ENCODE data around the gene RPS2.

Gene RPS2

DNA sequence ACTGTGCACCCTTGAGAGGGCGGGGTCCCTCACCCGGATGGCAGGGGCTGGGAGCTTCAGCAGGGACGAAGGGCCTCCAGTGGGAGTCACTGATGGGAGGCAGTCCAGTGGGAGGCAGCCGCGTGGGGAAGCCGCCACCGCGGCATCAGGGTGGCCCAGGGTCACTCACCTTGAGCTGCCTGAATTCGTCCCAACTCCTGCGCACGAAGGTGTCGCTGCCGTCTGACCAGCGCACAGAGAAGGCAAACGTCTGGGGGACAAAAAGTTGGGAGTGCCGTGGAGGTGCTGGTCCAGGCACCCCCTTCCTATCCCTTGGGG is 16.1 kb upstream of the RPS2 start:
- DNase-seq = no peak

- DNase-seq = no peak
These were observed 15.6 kb upstream of the RPS2 start for GRCh38 chr16:1980030-1980769.

- DNase-seq = no peak
These were observed 14.8 kb upstream of the RPS2 start for GRCh38 chr16:1979271-1980029.

- DNase-seq = no peak
These were observed 14.0 kb upstream of the RPS2 start for GRCh38 chr16:1978476-1979120.

DNA sequence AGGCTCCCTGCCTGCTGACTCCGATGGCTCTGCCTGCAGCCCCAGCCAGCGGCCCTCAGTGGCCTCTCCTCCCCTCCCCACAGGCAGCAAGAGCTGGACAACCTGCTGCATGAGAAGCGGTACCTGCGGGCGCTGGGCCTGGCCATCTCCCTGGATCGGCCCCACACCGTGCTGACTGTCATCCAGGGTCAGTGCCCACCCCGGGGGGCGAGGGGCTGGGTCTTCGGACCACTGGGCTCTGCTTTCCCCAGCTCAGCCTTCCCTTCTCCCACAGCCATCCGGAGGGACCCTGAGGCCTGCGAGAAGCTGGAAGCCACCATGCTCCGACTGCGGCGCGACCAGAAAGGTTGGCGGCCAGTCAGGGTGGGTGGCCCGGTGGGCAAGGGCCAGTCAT is 13.2 kb upstream of the RPS2 start:
- DNase-seq = no peak

GRCh38 chr16:1976951-1977874 is 12.6 kb upstream of the RPS2 start:
- no peak for DNase-seq

DNA sequence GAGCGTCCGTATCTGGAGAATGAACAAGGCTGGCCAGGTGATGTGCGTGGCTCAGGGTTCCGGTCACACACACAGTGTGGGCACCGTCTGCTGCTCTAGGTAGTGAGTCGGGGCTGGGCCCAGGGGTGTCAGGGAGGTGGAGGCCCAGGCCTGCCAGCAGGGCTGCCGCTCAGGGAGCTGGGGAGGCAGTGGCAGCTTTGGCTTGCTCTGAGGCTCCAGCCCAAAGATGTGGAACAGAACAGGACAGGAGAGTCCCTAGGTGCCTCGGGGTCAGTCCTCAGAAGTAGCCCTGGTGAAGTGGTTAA is 11.5 kb upstream of the RPS2 start:
- no peak for DNase-seq

GRCh38 chr16:1975432-1976215 is 11.0 kb upstream of the RPS2 start:
- DNase-seq = no peak

DNA sequence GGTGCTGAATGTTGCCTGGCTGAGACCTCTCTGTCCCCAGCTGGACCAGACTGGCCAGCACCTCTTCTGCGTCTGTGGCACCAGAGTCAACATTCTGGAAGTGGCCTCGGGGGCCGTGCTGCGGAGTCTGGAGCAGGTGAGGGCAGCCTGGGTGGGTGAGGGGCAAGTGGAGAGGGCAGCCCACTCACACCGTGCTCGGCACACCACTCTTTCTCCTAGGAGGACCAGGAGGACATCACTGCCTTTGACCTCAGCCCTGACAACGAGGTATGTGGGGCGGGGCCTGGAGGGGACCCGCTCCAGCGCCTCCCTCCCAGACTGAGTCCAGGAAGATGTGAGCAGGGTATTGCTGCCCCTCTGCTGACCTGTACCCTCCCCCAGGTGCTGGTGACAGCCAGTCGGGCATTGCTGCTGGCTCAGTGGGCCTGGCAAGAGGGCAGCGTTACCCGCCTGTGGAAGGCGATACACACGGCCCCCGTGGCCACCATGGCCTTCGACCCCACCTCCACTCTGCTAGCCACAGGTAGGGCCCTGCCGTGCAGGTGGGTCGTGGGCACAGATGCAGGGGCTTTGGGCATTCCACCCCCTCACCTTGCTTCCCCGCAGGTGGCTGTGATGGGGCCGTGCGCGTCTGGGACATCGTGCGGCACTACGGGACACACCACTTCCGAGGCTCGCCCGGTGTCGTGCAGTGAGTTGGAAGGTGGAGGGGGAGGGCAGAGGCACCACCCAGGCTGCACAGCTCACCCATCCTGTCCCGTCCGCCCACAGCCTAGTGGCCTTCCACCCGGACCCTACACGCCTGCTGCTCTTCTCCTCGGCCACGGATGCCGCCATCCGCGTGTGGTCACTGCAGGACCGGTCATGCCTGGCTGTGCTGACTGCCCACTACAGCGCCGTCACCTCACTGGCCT is 9.8 kb upstream of the RPS2 start:
- no peak for DNase-seq

GRCh38 chr16:1973461-1974156 is 9.0 kb upstream of the RPS2 start:
- DNase-seq = no peak

GRCh38 chr16:1972490-1972877 is 7.9 kb upstream of the RPS2 start:
- DNase-seq = no peak

DNA sequence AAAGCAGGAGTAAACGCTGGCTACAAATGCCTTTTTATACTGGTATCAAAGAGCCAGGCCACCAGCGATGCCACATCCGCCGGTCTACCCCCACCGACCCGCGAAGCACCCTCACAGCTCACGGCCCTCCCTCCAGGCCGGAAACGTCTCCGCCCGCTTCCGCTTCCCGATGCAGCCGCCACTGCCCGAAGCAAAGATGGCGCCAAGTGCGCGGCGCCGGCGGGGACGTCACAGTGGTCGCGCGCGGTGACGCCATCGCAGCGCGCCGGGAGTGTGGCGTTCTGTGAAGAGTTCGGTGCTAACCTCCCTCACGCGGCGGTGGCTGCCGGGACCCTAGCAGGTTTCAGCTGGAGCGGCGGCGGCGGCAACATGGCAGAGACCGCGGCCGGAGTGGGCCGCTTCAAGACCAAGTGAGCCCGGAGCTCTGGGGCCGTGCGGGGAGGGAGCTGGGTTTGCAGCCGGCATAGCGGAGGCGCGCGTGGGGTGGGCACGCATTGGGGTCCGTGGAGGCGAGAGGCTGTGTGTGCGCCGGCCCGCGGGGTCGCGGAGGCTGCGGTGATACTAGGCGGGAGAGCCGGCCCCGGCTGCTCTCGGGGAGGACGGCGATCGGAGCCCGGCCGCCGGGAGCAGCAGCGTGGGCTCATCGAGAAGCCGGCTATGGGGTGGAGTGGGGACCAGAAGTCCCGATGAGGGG is 7.3 kb upstream of the RPS2 start, which contains the start of gene TBL3:
TSS of gene TBL3 (plus strand) at position 258 of the 694 bp plus-strand sequence. CDS start at position 370, 112 bp downstream.
- DNase-seq = peak; percentile 62 to 73

GRCh38 chr16:1968146-1968953 is 3.7 kb upstream of the RPS2 start:
- no peak for DNase-seq

GRCh38 chr16:1966460-1966859 is 1.8 kb upstream of the RPS2 start, which contains the start of gene RNF151:
Gene RNF151 (plus strand): TSS chr16:1966856. CDS start chr16:1966882, 26 bp downstream.
- DNase-seq = no peak

DNA sequence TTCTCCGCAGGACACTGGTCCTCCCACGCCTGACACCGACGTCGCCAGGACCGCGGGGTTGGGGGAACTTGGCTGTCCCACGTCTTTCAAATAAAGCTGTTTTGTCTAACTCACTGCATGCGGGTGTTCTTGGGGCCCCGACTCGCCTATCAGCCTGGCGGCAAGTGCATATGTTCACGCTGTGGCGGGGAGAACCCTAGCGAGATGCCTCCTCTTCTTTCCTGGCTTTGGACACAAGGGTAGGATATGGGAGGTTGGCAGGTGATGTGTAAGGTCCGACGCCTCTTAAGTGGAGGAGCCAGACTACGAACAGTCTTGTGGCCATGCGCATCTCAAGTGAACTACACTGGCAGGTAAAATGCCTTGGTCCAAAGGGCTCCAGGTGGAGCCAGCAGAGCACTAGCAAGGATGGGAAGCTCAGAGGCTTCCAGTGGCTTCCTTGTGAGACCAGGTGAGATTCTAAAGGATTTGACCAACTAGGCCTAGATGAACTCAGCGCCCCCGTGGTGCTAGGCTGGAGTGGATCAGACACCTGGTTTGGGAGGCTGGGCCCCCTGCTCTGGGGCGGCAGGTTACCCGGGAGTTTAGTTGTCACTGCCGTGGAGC is 873 bp upstream of the RPS2 start:
- DNase-seq = no peak

DNA sequence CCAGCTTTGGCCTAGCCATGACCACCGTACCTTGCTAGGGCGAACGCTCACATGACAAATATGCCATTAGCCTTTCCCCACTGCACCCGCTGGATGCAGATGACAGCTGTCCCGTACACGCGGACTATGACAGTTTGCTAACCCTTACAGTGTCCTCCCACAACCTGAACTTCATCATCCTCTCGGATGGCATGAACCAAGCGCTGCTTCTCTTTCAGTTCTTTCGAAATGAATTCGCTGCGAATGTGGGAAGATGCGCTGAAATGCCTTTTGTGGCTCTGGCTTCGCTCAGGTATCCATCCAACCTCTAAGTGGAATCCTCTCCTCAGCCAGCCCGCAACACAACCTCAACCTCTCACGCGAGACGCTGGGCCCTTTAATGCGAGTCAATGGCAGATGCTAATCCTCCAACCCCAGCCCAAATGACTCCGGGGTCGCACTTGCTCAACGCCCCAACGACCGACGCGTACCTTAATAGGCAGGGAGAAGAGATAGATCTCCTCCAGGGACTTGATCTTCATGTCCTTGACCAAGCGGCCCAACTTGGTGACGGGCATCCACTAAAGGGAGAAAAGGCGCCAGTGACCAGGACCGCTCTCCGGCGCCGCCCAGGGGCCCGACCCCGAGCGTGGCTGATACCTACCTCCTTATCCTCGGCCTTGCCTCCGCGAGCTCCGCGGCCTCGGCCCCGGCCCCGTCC is 670 bp downstream of the RPS2 start:
- DNase-seq = no peak
